Measurements from ENCODE around the gene COPS7A.

DNA sequence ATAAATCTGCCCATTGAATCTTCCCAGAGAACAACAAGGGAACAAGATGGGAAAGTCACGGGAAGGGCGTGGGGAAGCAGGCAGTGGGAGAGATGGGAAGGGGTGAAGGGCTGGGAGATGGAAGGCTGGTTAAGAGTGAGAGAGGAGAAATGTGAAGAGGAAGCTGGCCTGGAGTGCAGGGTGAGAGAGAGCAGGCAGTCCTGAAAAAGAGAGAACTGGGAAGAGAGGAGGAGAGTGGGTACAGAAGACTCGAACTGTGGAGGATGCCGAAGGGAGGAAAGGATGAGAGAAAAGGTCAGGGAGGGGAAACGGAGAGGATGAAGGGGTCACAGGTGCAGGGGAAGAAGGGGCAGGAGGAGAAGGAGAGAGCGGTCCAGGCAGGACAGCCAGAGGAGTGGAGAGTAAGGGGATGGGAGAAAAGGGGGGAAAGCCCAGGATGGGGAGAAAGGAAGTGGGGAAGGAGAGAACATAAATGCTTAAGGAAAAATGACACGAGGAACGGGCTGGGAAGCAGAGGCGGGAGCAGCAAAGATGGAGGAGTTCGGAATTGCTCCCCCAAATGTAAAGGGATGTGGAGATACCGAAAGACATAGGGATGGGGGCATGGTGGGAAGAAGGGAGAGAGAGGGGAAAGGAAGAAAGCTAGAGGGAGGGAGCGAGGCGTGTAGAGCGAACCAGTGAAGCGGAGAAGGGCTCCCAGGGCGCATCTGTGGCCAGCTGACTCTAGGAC is 24.4 kb upstream of the COPS7A start:
- TF ChIP-seq, protein P1, sequence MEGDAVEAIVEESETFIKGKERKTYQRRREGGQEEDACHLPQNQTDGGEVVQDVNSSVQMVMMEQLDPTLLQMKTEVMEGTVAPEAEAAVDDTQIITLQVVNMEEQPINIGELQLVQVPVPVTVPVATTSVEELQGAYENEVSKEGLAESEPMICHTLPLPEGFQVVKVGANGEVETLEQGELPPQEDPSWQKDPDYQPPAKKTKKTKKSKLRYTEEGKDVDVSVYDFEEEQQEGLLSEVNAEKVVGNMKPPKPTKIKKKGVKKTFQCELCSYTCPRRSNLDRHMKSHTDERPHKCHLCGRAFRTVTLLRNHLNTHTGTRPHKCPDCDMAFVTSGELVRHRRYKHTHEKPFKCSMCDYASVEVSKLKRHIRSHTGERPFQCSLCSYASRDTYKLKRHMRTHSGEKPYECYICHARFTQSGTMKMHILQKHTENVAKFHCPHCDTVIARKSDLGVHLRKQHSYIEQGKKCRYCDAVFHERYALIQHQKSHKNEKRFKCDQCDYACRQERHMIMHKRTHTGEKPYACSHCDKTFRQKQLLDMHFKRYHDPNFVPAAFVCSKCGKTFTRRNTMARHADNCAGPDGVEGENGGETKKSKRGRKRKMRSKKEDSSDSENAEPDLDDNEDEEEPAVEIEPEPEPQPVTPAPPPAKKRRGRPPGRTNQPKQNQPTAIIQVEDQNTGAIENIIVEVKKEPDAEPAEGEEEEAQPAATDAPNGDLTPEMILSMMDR (IDR thresholded peaks at IDR 0.05), result no peak
- TF ChIP-seq POLR2A (IDR thresholded peaks at IDR 0.05; ENCODE audit: low read depth), result no peak
- TF ChIP-seq POLR2AphosphoS5 (IDR thresholded peaks at IDR 0.05), result no peak
- no peak for TF ChIP-seq EP300 (IDR thresholded peaks at IDR 0.05)
